A673 (cell line): ENCODE results near the gene IL19.

Experiments used
- CTCF ChIP-seq: fragments of 300-800, 200-600 bp; sonication (generic); conservative IDR thresholded peaks from 2 replicates; pipeline ENCODE4 v1.5.1; 2017; ENCODE audit warnings: low read depth, mild to moderate bottlenecking, antibody characterized with exemption, low read length, moderate library complexity, mixed read lengths
- EZH2 ChIP-seq: fragments of 200-600 bp; sonication (generic); IDR thresholded peaks from 2 replicates; pipeline ENCODE4 v1.6.1; 2017; ENCODE audit warnings: borderline replicate concordance, low read depth, mild to moderate bottlenecking, mixed read lengths, antibody characterized with exemption, low read length; ENCODE audit not compliant: poor library complexity, severe bottlenecking

- TF ChIP-seq CTCF = no peak
- TF ChIP-seq EZH2 = no peak
Observed at GRCh38 chr1:206760590-206760989, 10.0 kb upstream of the IL19 start.
